ENCODE data around the gene ARHGDIB.

ARHGDIB gene

GRCh38 chr12:15000575-15000974 is 39.2 kb upstream of the ARHGDIB start:
- DNase-seq (ENCODE audit: low read depth) = no peak
- no peak for TF ChIP-seq CTCF (conservative IDR thresholded peaks at IDR 0.05; ENCODE audit: control insufficient read depth, insufficient read depth, low read depth, low read length)
- H3K4me3 ChIP-seq (ENCODE audit: control insufficient read depth, low read depth, low read length) = no peak overlapping the region

- H3K4me3 ChIP-seq (ENCODE audit: control insufficient read depth, low read depth, low read length) = no peak overlapping the region
- no peak for TF ChIP-seq CTCF (conservative IDR thresholded peaks at IDR 0.05; ENCODE audit: control insufficient read depth, insufficient read depth, low read depth, low read length)
- peak; percentile 59 for DNase-seq (ENCODE audit: low read depth)
Measured at GRCh38 chr12:14999695-15000365, 38.4 kb upstream of the ARHGDIB start.

- H3K4me3 ChIP-seq (ENCODE audit: control insufficient read depth, low read depth, low read length) = no peak overlapping the region
- DNase-seq (ENCODE audit: low read depth) = peak; percentile 3
- TF ChIP-seq CTCF (conservative IDR thresholded peaks at IDR 0.05; ENCODE audit: control insufficient read depth, insufficient read depth, low read depth, low read length) = no peak
Measured at GRCh38 chr12:14999021-14999694, 37.8 kb upstream of the ARHGDIB start.

GRCh38 chr12:14997998-14998397 is 36.6 kb upstream of the ARHGDIB start:
- TF ChIP-seq CTCF (conservative IDR thresholded peaks at IDR 0.05; ENCODE audit: control insufficient read depth, insufficient read depth, low read depth, low read length) = no peak
- no peak for DNase-seq (ENCODE audit: low read depth)
- no peak overlapping the region for H3K4me3 ChIP-seq (ENCODE audit: control insufficient read depth, low read depth, low read length)

GRCh38 chr12:14995583-14996425 is 34.4 kb upstream of the ARHGDIB start:
- peak; percentile 60 for TF ChIP-seq CTCF (conservative IDR thresholded peaks at IDR 0.05; ENCODE audit: control insufficient read depth, insufficient read depth, low read depth, low read length)
- H3K4me3 ChIP-seq (ENCODE audit: control insufficient read depth, low read depth, low read length) = no peak overlapping the region
- DNase-seq (ENCODE audit: low read depth) = peak; percentile 80

- H3K4me3 ChIP-seq (ENCODE audit: control insufficient read depth, low read depth, low read length) = no peak overlapping the region
- no peak for DNase-seq (ENCODE audit: low read depth)
- TF ChIP-seq CTCF (conservative IDR thresholded peaks at IDR 0.05; ENCODE audit: control insufficient read depth, insufficient read depth, low read depth, low read length) = no peak
Measured at GRCh38 chr12:14994610-14995009, 33.2 kb upstream of the ARHGDIB start.
